ENCODE data around the gene BOLA2B.

The BOLA2B gene

DNA sequence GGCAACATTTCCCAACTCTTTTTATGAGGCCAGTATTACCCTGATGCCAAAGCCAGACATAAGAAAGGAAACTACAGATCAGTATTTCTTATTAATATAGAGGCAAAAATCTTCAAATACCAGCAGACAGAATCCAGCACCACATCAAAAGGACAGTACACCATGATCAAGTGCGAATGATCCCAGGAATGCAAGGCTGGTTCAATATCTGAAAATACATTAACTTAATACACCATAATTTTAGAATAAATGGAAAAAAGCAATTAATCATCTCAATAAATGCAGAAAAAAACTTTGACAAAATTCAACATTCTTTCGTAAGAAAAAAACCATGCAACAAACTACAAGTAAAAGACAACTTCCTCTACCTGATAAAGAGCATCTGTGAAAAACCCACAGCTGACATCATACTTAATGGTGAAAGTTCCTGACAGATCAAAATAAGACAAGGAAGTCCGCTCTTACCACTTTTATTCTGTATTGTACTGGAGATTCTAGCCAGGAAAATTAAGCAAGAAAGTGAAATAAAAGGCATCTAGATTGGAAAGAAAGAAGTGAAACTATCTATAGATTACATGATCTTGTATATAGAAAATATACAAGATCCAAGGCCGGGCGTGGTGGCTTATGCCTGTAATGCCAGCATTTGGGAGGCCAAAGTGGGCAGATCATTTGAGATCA lies 44.1 kb downstream of the BOLA2B start:
- no peak overlapping the region for H3K4me3 ChIP-seq (ENCODE audit: low read length)
- DNase-seq (ENCODE audit: low read depth, low spot score), result no peak

- H3K4me3 ChIP-seq (ENCODE audit: low read length), result no peak overlapping the region
- DNase-seq (ENCODE audit: low read depth, low spot score), result no peak
These were observed 45.5 kb downstream of the BOLA2B start for GRCh38 chr16:30147843-30148510.

DNA sequence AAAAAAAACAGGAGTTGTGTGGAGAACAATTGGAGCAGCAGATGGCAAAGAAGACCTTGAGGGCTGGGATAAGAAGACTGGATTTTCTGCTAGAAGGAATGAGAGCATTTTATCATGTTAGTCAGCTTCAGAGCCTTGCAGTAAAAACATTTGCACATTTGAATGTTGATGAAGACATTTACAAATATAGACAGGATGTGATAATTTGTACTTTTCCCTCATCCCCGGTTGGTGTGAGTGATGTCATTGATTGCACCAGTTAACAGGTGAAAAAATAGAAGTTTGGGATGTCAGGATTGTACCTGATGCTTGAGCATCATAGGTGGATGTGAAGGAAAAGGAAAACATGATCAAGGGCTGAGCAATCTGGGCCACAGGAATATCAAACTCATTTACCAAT lies 47.8 kb downstream of the BOLA2B start:
- DNase-seq (ENCODE audit: low read depth, low spot score), result no peak
- no peak overlapping the region for H3K4me3 ChIP-seq (ENCODE audit: low read length)

DNA sequence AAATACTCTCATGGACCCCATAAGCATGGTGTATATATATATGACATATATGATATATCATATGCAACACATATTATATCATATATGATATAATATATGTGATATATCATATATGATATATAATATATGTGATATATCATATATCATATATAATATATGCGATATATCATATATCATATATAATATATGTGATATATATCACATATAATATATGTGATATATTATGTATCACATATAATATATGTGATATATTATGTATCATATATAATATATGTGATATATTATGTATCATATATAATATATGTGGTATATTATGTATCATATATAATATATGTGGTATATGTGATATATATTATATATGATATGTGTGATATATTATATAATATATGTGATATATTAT lies 48.5 kb downstream of the BOLA2B start:
- no peak overlapping the region for H3K4me3 ChIP-seq (ENCODE audit: low read length)
- DNase-seq (ENCODE audit: low read depth, low spot score), result no peak

- H3K4me3 ChIP-seq (ENCODE audit: low read length), result no peak overlapping the region
- DNase-seq (ENCODE audit: low read depth, low spot score), result no peak
These were observed 49.4 kb downstream of the BOLA2B start for GRCh38 chr16:30144017-30144416.

DNA sequence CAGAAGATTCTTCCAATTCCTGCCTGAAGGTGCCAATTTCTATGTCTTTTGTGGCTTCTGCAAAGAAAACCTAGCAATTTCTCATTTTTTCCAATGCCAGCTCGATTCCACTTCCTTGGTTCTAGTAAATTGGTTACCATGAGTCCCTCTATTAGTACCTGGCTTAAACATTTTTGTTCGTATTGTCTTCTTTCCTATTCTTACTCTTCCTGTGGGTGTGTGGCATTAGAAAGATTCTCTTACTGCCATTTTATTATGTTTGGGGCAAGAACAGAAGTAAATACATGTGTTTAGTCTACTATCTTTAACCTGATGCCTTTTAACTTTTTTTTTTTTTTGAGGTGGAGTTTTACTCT lies 50.1 kb downstream of the BOLA2B start:
- no peak overlapping the region for H3K4me3 ChIP-seq (ENCODE audit: low read length)
- DNase-seq (ENCODE audit: low read depth, low spot score), result no peak
